HG03025 (cell line): ENCODE measurements around the gene POLL.
"Not testable (repeated sequence)": the region's sequence is repeated elsewhere in the genome, so short reads cannot be mapped to it uniquely, and the experiment has no call there.

Experiments used
- ATAC-seq: cut with Tn5 transposase; IDR thresholded peaks from one replicate; pipeline ENCODE4 v1.9.1; 2021; ENCODE audit warnings: mild to moderate bottlenecking, moderate library complexity; ENCODE audit not compliant: unreplicated experiment, low FRiP score

Gene POLL

DNA sequence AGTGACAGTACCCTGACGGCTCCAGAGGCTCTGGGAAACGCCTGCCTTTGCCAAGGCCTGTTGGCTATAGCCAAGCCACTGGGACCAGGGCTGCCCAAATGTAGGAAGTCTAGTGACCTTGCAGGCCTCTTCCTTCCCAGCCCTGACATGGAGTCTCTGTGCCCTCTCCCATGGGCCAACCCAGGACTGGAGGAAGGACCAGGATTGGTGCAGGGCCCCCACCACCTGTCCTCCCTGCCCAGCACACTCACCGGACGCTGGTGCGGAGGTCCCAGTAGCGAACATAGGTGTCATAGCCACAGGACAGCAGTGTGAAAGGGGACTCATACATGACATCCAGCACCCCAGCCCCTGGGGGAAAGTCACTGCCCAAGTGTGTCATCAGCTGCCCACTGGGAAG lies 24.0 kb upstream of the POLL start:
- no peak for ATAC-seq

DNA sequence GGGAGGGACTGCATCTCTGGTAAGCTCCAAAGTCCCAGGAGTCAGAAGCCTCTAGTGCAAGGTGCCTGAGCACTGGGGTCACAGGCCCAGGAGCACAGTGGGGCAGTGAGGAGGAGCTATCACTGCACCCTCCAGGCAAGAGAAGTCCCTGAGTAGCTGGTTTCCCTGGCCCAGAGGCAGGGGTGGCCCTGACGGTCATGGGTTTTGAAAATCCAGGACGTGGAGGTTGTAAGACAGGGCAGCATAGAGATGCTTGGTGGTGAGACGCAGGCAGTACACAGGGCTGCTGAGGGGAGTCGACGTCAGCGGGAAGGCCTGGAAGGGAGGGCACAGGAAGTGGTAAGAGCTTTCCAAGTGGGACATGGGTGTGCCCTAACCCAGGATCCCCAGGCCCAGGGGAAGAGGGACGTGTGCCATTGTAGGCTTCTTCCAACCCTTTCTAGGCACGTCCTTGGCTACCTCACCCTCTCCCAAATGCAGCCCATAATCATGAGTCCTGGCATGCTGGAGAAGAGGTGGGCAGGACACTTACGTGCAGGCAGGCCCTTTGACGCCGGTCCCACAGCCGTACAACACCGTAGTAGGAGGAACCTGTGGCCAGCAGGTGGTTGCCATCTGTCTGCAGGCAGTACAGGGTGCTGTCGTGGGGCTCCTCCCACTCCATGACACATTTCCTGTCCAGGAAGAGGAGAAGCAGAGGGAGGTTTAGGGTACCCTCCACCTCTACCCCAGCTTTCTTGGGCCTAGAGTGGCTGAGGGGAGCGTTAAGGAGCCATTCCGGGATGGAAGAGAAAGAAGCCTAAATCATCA lies 23.2 kb upstream of the POLL start:
- no peak for ATAC-seq

DNA sequence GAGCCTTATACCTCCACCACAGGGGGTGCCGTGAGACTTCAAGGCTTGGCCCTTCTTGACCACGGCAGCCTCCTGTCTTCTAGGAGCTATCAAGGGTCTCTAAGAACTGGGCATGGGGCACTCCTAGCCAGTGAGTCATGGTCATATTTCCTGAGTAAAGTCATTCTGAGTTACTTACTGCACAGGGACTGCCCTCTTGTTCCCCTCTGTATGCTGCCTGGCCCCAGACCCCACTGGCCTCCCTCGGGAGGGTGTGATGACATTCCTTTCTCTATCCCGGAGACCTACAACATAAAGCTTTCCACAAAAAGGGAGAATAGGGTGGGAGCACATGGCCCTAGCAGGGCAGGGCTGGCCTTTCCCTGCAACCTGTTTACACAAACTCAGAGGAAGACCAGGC lies 21.4 kb upstream of the POLL start:
- no peak for ATAC-seq

DNA sequence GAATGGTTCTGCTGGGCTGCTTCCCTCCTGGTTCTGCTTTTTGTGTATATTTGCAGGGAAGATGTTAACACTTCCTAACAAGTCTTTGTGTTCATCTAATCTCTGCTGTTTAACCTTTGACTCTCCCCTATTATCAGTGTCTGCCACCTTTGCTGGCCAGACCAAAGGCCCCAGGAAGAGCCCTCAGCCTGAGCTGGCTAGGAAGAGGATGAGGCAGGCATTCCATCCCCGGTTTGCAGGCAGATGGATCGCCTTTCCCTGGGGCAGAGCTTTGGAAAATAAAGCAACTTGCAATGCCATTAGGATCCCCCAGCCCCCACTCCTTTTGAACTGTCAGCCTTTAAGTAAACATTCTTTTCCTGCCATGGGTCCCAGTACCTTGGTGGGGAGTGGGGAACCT lies 19.1 kb upstream of the POLL start:
- ATAC-seq, result no peak

DNA sequence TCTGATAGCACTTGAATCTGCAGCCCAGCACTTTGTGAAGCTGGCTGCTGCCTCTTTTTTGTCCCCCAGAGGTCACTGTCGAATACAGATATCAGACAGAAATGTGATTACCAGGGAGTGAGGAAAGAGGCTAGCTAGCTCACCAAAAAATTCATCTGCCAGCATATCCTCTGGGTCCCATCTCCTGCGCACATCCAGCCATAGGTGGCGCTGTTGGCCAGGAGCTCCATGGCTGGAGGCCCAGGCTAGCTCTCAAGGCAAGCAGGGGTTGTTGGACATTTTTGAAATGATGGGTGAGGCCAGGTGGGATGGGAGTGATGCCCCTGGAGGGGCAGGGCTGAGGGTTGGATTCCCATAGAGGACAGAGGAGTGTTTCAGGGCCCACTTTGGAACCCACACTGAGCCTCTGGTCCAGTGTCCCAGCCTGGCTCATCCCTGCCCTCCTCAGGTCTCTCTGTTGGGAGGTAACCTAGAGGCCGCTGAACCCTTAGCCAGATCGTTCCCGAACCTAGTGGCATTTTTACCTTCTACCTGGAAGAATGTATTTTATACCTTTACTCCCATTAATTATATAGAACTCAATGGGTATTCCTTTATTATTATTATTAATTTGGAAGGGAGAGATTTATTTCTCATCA lies 14.8 kb upstream of the POLL start:
- ATAC-seq, result no peak

DNA sequence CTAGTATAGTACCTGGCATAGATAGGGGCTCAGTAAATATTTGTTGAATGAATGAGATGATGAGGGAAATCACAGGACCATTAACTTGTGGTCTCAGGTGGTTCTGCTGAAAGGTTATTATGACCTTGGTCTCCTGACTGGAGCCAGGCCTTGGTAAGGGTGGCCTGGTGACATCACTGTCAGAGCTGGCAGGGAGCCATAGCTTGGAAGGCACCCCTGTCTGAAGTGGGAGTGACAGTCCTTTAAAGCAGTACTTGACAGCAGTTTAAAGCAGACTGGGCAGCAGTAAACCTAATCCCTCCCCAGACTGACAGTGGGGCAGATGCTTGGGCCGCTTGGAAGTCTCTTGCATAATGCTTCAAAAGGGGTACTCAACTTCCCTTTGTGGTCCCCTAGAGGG lies 13.5 kb upstream of the POLL start:
- no peak for ATAC-seq

DNA sequence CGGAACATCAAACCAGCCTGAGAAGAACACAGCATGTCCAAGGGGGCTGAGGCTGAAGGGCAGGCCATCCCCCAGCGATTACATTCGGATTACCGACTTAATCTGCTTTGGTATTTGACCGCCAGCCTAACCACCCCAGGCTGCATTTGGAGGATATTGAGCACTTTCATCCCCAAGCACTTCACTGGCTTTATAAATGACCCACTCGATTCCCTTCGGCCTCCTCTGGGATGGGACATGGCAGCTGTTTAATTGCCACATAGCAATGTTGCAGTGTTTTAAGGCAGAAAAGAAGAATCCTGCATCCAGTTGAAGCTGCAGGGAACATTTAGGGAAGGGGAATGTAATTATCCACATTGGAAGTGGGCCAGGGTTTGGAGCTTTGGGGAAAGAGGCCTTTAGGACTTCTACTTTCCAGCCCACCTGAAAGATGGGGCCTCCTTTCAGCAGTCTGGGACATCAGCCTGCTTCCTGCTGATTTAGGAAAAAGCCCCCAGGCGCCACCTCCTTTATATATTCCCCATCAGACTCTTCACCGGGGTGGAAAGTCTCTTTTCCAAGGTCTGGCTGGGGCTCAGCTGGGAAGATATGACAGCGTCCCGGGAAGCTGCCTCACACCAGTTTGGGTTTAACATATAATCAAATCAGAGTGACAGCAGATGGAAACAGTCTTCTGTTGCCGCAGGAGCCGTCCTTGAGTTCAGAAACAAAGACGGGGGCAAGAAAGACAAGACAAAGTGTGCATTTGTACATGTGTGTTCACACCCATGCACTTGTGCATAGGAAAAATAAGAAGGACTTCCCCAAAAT lies 9.2 kb upstream of the POLL start:
- ATAC-seq, result no peak

DNA sequence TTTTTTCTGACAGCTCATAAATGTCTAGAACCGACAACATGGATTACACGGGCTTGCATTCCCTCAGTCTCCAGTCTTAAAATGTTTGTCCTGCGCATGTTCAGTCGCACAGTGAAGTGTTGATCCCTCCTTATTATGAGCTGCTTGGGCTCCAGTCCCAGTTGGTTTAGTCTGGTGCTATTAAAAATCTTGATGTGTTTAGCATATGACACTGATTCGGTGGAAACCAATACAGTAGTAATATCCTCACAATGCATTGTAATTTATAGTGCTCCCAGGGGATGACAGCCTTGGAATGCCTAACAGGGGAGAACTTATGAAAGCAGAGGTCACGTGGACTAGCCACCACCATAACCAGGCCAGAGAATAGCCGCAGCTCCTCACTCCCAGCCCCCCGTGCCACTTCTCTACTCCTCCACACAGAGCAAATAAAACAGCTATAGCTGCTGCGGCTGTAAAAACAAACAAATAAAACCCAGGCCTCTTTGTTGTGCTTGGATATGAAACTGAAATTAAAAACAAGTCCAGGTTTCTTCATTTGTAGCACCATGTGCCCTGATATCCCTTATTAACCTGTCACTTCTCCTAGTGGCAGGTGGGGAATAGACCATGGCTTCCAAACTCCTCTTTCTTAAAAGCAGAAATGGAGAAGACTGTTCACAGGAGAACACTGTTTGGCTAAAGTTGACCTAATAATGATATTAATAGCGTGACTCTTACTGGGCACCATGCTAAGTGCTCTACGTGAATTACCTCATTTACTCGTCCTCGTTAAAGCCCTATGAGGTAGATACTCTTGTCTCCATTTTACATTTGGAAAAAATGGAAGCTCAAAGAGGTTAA lies 7.8 kb upstream of the POLL start:
- no peak for ATAC-seq

DNA sequence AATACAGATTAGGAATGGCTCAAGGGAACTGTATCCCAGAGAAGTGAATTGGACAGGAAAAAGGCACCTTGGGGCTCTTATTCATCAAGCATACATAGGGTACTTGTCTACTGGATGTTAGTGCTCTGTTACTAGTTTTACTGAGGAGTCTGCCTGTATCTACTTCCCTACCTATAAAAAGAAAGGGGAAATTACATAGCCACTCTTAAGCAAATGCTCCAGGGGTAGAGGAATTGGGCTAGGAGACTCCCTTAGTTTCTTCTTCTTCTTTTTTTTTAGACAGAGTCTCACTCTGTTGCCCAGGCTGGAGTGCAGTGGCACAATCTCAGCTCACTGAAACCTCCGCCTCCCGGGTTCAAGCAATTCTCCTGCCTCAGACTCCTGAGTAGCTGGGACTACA lies 5.3 kb upstream of the POLL start:
- not testable (repeated sequence) for ATAC-seq

DNA sequence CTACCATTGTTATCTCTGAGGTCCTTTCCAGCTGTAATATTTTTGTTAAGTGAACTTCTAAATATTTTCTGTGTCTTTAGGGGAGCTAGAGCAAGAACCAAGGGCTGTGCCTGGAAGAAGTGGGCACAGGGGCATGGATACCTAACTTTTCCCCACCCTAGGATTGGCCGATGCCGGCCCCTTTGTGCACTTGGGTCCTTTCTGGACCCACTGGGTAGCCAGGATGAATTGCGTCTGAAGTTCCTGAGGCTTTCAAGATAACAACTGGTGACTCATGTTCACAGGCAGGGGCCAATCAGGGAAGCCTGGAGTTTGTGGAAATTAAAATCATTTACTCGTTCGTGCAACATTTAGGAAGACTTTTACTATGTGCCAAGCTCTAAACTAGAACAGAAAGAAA lies 822 bp upstream of the POLL start:
- no peak for ATAC-seq

DNA sequence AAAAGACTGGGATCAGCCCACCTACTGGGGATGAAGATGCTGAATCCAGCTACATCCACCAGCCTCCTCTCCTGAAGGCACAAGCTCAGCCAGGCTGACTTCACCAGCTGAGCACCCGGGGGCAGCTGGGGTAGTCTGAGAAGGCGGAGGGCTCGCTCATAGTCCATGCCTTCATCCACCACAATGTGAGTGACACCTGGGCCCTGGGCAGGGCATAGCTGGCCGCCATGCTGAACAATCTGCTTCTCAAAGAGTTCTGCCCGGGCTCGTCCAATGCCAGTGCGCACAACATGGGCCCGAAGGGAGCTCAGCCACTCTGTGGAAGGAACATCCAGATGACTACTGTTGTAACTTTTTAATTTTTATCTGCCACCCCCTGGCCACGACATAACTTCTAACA lies 2.2 kb downstream of the POLL start:
- no peak for ATAC-seq

DNA sequence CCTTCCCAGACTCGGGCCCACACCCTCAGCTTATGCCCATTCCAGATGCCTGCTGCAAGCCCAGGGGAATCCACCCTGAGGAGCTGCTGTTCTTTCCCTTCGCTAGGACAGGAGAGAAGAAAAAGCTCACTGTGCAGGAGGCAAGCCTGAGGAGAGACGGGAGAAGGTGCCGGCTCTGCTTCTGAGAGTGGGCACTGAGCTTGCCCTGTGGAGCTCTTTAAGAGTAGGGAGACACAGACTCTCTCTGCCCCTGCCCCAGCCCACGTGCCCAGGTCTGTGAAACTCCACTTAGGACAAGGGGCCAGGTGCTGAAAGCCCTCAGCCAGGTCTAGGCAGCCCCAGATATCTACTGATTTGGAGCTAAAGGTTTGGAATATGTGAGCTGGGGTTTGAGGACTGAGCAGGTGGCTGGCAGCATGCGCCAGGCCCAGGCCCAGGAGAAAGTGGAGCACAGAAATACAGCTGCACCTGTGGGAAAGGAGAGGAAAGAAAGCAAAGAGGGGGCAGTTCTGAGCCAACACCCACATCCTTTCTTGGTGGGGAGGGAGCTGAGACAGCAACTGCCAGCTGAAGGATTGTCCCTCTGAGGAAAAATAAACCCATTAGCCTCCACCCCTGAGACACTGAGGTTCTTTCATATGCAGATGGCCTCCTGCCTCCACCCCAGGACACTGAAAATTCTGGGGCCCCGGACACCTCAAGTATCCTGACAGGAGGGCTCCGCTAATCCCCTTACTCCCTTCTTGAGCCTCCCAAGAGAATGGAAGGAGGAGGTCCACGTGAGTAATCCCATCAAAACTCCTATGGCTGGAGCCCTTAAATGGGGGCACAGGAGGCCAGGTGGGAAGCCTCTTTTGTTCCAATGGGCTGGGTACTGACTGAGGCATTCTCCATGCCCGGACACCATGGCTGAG lies 7.3 kb downstream of the POLL start:
- no peak for ATAC-seq

DNA sequence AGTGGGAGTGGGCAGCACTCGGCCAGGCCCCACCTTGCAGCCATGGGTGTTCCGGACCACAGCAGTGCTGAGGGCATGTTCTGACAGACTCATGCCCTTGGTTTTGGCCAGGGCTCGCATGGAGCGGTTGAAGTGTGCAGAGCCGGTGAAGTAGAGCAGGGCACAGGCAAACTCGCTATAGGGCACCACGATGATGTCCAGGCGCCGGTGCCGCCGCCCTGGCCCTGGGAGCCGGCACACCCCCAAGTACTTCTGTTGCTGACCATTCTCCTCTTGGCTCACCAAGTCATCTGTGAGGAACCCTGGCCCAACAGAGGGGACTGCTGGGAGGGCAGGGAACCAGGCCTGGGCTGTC lies 8.6 kb downstream of the POLL start:
- ATAC-seq, result no peak

DNA sequence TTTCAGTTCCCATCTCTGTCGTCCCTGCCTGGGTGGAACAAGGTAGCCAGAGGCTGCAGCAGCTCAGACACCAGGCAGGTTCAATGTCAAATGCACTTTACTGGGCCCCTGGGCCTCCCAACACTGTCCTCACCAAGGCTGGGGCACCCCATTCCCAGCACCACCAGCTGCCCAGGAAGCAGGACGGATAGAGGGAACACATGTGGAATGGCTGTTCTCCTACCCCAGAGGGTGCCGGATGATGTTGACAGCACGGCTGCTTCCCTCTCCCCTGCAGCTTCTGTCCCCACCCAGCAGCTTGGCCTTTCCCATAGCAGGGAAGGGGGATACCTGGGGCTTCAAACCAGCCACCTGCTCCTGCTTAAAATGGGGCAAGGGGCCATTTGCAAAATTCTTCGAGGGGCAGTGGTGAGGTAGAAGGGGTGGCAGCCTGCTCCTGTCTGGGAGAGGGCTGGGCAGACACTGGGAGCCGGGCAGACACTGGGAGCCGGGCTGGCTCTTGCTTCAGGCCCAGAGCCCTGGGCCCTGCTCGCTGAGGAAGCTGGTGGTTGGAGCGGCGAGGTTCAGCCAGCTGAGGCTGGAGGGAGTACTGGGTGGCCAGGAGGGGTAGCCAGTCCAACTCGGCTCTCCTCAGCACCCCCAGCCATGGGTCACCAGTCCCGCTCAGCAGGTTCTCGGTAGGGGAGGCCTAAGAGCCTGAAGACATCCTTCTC lies 9.1 kb downstream of the POLL start:
- ATAC-seq, result no peak

DNA sequence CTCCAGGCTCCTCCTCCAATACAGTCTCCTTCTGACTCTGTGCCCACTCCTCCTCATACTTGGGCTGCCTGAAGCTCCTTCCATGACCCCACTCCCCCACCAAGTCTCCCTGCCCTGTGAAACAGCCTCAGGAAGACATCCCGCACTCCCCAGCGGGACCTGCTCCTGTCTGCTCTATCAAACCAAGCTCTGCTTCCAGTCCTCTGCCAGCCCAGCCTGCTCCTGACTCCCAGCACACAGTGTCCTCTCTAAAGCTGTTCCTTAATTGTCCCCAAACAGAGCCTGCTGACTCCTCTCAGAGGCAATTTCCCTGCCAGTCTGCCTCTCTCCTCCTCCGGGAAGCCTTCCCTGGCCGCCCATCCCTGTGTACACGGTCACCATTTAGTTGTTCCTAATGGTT lies 9.9 kb downstream of the POLL start:
- ATAC-seq, result no peak

DNA sequence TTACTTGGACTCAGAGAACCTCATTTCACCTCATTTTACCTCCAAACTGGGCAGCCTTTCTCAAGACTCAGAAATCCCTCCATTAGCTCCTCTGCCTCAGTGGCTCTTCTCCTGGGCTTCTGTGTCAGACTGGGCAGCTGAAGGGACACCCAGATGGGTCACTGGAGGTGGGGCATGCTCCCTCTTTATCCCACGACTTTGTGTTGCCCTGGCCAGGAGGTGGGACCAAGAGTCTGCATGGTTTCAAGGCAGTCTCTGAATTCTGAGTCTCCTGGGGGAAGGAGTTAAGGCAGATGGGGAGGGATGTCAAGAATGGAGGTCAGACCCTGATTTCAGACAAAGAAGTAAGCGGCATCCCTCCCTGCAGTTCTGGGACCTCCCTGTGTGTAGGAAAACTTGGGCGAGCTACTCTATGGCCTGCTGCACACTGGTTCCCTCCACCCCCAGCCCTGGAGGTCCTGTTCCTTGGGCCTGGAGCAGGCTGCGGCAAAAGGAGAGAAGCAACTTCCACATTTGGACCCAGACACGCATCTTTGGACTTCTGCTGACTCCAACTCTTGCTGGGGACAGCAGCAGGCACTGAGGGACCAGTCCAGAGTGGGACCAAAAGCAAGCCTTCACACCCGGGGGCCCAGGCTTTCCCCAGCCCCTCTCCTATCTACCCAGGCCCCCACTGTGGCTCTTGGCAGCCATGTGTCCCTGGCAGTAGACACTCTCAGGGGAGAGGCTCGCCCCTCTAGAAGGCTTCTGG lies 10.8 kb downstream of the POLL start:
- no peak for ATAC-seq

DNA sequence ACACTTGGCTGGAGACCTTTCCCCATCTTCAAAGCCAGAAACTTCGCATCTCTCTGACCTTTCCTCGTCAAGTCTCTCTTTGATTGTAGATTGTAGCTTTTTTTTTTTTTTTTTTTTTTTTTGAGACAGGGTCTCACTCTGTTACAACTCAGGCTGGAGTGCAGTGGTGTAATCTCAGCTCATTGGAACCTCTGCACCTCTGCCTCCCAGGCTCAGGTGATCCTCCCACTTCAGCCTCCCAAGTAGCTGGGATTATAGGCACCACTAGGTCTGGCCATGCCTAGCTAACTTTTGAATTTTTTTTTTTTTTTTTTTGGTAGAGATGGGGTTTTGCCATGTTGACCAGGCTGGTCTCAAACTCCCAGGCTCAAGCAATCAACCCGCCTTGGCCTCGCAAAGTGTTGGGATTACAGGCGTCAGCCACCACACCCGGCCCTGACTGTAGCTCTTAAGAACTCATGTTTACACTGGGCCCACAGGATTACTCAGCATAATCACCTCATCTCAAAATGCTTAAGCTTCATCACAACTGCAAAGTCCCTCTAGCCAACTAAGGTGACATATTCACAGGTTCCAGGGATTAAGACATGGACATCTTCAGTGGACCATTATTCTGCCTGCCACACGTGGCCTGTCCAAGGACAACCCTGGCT lies 11.7 kb downstream of the POLL start:
- no peak for ATAC-seq
